Activated gamma-delta T cell treated with anti-CD3 and anti-CD28 coated beads, Interleukin-2, amount 50 U/mL, for 16 hours (primary cell): Measurements from ENCODE around the gene OR7A5.
"Not testable (repeated sequence)": the region's sequence is repeated elsewhere in the genome, so short reads cannot be mapped to it uniquely, and the experiment has no call there.

Experiments
- DNase-seq: peaks from one replicate; pipeline ENCODE4 v3.0.0-alpha.2; 2020; ENCODE audit warnings: low read depth

OR7A5 gene

DNA sequence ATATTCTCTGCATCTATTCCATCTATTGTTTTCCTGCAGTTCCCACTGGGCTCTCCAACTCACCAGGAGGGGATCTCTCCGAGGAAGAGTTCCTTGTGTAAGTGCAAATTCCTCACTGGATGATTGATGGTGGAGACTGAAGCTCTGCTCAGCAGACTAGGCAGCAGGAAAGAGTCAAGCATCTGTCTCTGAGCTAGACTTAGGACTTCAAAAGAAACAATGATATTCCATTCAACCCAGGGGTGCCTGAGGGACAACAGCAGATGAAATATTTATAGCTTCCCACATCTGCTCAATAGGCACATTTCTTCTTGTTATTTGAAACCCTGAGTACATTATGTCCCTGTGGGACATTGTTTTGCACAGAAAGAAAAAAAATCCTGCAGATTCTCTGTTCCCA, at the start of gene OR7A5, which contains the start of gene OR7C1:
TSS of gene OR7A5 (minus strand) at position 175 of the 400 bp plus-strand sequence. CDS start 6,944 bp downstream, outside the sequence.
TSS of gene OR7C1 (minus strand) at position 175 of the 400 bp plus-strand sequence. CDS start 35,049 bp downstream, outside the sequence.
- no peak for DNase-seq

- DNase-seq: no peak
Observed at GRCh38 chr19:14871619-14872230, 36.7 kb upstream of the OR7A5 start.

DNA sequence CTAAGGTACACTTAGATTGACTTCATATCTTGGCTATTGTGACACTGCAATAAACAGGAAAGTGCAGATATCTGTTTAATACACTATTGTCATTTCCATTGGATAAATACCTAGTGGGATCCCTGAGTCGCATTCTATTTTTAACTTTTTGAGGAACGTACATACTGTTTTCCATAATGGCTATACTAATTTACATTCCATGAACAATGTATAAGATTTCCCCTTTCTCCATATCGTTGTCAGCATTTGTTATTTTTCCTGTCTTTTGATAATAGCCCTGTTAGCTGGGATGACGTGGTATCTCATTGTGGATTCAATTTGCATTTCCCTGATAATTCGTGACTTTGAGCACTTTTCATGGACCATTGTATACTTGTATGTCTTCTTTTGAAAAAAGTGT, 33.5 kb upstream of the OR7A5 start:
- DNase-seq: no peak

GRCh38 chr19:14848822-14849221, 13.8 kb upstream of the OR7A5 start, which contains the start of gene OR7A10:
Gene OR7A10 (minus strand): TSS chr19:14848922. CDS start chr19:14841877, 7,045 bp downstream.
- no peak for DNase-seq

- DNase-seq: no peak
Observed at GRCh38 chr19:14843578-14843977, 8.6 kb upstream of the OR7A5 start.

- DNase-seq: no peak
Observed at GRCh38 chr19:14843169-14843568, 8.2 kb upstream of the OR7A5 start.

- no peak for DNase-seq
Observed at GRCh38 chr19:14840206-14840605, 5.2 kb upstream of the OR7A5 start.

GRCh38 chr19:14837391-14837790, 2.4 kb upstream of the OR7A5 start:
- no peak for DNase-seq

- no peak for DNase-seq
Observed at GRCh38 chr19:14830702-14831101, 4.3 kb downstream of the OR7A5 start.

DNA sequence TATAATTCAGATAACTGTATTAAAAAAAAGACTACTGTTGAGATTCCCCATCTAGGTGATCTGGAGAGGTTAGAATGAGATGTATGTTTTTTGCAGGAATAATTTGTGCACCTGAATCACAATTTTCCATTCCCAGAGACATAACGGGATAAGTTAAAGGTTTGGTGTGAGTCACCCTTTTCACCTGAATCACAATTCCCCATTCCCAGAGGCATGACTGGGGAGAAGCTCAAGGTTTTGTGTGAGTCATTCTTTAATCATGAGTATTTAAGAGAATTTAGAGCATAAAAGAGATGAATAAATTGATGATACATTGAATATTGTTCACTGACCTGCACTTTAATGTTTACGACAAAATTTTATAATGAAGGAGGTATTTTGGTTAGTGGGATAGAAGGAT, 9.0 kb downstream of the OR7A5 start:
- DNase-seq: no peak

DNA sequence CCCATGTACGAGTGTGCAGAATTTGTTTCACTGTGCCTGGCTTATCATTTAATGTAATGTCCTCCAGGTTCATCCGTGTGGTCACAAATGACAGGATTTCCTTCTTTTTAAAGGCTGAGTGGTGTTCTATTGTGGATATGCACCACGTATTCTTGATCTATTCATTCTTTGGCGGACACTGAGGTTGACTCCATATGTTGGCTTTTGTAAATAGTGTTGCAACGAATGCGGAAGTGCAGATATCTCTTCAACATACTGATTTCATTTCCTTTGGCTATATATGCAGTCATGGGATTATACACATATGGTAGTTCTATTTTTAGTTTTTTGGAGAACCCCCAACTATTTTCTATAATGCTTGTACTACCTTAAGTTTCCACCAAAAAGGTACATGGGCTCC, 13.0 kb downstream of the OR7A5 start:
- no peak for DNase-seq

- DNase-seq: no peak
Observed at GRCh38 chr19:14818588-14818987, 16.4 kb downstream of the OR7A5 start.

GRCh38 chr19:14817052-14817451, 17.9 kb downstream of the OR7A5 start:
- no peak for DNase-seq

- no peak for DNase-seq
Observed at GRCh38 chr19:14814982-14815652, 19.9 kb downstream of the OR7A5 start.

- no peak for DNase-seq
Observed at GRCh38 chr19:14809272-14810057, 25.5 kb downstream of the OR7A5 start.

DNA sequence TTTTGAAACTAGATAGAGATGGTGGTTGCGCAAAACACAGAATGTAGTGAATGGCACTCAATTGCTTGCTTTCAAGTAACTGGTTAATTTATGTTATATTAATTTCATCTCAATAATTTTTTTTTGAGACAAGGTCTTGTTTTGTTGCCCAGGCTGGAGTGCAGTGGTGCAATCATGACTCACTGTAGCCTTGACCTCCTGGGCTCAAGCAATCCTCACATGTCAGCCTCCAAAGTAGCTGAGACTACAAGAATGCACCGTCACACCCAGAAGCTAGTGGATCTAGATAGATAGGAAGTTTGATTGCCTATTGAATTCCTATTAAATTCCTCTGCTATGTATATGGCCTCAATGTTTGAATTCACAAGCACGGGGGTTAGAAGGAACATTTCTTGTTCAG, 30.2 kb downstream of the OR7A5 start:
- no peak for DNase-seq

DNA sequence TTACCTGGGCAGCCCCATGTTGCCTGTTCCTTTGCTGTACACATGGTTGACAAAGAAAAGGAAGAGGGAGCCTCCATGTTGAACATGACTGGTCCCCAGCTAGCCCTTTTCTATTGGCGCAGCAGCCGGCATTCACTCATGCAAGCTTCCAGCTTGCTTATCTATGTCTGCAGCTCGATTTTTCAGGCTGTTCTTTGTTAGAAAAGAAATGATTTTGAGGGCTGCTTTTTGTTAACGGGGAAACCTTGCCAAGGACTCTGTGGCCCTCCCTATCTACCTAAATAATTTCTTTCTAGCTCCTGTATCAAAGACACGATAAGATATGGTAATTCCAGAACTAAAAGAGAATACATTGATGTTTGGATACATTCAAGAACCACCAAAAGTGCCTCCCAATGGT, 36.2 kb downstream of the OR7A5 start:
- no peak for DNase-seq

DNA sequence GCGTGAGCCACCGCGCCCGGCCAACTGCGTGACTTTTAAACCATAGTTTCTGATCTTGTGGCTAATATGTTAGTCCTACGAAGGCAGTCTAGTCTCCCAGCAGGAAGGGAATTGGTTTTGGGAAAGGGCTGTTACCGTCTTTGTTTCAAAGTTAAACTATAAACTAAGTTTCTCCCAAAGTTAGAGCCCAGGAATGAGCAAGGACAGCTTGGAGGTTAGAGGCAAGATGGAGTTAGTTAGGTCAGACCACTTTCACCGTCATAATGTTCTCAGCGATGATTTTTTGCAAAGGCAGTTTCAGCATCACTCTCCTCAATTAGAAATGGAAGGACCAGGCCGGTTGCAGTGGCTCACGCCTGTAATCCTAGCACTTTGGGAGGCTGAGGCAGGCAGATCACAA, 39.0 kb downstream of the OR7A5 start:
- no peak for DNase-seq

GRCh38 chr19:14795078-14795721, 39.8 kb downstream of the OR7A5 start:
- DNase-seq: no peak

- DNase-seq: not testable (repeated sequence)
Observed at GRCh38 chr19:14792250-14792649, 42.7 kb downstream of the OR7A5 start.

DNA sequence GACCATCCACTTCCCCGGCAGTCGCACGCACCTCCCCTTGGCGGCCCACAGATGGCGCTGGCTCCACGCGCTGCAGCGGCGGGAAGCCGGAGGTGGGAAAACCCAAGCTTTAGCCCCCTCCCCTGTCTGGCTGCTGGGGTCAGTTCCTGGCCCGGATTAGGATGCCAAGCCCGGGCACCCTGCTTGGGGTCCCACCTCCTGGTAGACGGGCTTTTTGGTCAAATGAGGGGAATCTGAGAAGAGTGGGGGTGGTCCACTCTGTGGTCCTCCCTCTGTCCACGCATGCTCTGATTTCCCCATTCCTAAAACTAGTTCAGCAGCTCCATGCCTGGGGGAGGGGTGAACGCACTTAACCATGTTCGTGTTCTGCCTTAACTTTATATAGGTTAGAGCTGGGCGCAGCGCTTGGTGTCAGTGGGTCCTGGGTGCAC, 48.5 kb downstream of the OR7A5 start:
- no peak for DNase-seq

DNA sequence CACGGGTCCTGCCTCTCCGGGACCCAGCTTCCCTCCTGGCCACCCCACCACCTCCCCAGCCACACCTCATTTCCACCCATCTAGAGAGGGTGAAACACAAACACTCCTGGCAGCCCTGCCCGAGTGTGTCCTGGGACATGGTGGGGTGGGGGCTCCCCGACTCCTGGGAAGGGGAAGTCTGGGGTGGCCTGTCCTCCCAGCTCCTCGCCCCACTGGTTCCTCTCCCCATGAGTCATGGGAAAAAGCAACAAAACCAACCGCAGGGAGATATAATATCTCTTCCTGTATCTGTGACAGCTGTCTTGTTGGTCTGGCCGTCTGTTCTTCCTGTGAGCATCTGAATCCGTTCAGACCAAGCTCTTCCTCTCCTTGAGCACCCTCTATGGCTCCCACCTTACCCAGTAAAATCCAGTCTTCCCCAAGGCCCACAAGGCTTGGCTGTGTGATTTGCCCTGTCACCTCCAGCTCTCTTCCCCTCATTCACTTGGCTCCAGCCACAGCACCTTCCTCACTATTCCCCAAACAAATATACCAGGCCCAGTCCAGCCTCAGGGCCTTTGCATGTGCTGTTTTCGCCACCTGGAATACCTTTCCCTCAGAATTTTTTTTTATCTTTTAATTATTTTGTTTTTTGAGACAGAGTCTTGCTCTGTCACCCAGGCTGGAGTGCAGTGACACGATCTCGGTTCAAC, 49.7 kb downstream of the OR7A5 start:
- DNase-seq: not testable (repeated sequence)
